TTC549 (cell line): Measurements from ENCODE around the gene RPP40.
"Not testable (repeated sequence)": the region's sequence is repeated elsewhere in the genome, so short reads cannot be mapped to it uniquely, and the experiment has no call there.

Source experiments
- FAIRE-seq: peaks from 2 replicates; lab custom pipeline; 2012; peaks lifted over from hg19 to GRCh38; lab: Jason Lieb, UNC

RPP40 gene, protein sequence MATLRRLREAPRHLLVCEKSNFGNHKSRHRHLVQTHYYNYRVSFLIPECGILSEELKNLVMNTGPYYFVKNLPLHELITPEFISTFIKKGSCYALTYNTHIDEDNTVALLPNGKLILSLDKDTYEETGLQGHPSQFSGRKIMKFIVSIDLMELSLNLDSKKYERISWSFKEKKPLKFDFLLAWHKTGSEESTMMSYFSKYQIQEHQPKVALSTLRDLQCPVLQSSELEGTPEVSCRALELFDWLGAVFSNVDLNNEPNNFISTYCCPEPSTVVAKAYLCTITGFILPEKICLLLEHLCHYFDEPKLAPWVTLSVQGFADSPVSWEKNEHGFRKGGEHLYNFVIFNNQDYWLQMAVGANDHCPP

DNA sequence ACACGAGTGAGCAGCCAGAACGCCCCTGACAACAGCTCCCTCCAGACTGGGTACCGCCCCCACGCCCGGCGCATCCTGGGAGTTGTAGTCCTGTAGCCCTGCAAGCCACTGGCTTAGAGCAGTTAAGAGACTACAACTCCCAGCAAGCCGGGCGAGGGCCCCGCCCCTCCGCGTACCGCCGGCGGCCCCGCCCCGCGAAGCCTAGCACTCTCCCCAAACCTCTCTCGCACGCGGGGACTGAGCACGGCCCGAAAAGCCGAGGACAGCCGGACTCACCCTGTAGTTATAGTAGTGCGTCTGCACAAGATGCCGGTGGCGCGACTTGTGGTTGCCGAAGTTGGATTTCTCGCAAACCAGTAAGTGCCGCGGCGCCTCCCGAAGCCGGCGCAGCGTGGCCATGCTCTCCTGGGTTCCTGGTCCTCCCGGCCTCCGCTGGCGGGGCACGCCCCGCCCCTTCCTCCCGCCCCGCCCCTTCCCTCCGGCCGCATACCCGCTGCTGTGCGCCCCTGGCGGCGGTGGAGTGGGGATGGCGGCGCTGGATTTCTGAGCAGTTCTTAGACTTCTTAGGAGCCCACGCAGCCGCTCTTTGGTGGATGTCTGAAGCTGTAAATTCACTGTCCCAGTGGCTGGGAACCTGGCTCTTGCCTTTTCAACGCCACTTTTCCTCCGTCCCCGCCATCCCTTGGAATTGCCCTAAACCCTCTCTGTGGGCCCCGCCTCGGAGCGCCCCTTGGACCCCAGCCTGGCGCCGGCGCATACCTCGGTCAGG lies at the start of gene RPP40:
TSS of gene RPP40 (minus strand) at position 434 of the 769 bp plus-strand sequence. CDS start at position 399, 35 bp downstream.
- no peak for FAIRE-seq

DNA sequence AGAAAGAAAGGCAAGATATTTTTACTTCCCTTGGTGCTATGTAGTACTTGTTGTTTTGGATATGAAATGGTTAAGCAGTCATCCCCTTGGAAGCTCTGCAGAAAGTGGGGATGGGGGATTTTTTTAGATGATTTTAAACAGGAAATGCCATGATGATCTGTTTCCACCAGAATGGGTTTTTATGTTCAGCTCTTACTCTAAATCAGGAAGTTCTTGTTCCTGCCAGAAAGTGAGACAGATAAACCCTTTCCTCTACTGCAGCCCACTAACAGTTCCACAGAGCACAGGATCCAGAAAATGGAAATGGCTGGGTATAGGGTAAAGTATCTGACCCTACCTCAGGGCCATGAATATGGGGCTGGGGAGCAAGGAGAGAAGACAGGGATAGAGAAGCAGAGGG lies 49.2 kb upstream of the RPP40 start:
- FAIRE-seq: no peak

DNA sequence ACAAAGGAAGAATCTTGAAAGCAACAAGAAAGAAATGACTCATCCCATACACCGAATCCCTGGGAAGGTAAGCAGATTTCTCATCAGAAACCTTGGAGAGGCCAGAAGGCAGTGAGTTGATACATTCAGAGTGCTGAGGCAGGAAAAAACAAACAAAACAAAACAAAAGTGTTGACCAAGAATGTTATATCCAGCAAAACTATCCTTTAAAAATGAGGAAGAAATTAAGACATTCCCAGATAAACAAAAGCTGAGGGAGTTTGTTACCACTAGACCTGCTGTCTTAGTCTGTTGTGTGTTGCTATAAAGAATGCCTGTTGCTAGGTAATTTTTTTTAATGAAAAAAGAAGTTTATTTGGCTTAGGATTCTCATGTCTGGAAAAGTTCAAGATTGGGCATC lies 47.6 kb upstream of the RPP40 start:
- FAIRE-seq: no peak

DNA sequence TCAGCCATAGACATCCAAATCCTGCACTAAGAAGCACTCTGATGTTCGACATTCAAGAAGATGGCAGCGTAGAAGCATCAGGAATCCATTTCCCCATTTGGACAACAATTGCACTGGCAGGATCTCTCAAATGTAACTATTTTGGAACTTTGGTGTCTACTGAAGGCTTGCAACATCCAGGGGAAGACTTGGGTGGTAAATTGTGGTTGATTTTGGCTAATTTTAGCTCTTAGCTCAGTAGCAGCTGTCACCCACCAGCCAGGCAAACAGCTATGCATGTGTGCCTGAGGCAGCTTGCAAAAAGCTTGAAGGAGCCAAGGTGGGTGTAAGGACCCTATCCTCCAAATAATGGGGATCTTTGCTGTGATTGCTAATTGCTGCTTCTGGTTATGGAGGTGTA lies 46.2 kb upstream of the RPP40 start:
- FAIRE-seq: no peak

DNA sequence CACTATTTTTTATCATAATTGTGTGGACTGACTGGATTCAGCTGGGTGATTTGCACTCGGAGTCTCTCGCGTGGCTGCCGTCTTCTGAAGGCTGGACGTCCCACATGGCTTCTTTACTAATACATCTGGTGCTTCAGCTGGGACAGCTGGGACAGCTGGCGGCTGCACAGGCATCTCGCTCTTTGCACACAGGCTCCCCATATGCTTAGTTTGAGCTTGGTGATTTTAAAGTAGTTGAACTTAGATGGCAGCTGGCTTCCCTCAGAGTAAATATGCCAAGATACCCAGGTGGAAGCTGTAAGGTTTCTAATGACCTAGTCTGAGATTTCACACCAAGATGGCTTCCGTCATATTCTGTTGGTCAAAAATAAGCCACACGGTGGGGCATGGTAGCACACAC lies 42.6 kb upstream of the RPP40 start:
- no peak for FAIRE-seq

DNA sequence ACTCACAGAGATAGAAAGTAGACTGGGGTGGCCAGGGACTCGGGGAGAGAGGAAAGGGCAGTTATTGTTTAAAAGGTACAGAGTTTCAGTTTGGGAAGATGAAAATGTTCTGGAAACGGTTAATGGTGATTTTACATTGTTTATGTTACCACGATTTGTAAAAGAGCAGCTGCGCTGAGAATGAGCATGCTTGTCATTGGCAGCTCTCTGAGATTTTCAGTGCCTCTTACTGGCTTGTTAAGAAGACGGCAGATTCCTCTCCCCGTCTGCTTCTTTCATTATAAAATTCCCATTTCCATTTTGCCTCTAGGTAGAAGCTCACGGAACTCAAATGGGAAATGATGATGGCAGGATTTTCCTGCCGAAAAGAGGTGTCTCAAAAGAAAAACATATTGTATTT lies 41.6 kb upstream of the RPP40 start:
- no peak for FAIRE-seq

DNA sequence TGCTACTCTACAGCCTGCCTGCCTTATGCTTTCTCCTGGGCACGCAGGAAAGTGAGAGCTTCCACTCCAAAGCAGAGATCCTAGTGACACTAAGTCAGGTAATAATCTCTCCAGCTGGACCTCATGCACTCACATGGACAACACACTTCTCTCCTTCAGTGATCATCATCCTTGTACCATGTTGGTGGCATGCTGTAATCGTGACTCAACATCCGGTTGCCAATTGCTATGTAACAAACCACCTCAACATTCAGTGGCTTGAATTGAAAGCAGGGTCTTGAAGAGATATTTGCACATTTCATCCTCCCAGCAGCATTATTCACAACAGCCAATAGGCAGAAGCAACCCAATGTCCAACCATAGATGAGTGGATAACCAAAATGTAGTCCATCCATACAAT lies 41.0 kb upstream of the RPP40 start:
- no peak for FAIRE-seq

DNA sequence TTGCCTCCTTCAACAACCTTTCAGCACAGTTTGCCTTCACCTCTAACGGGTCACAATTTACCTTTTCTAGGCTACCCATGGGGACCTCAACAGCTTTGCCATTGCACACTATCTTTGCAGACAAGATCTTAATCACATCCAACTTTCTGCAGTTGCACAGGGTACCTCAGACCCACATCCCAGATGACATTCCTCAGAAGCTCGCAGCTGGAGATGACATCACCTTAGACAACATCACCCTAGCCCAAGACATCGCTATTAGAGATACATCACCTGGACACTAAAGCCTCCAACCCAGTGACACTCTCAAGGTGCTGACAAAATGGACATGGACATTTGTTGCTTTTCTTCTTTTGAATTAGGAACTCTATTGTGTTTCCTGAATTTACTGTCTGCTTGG lies 38.6 kb upstream of the RPP40 start:
- no peak for FAIRE-seq

DNA sequence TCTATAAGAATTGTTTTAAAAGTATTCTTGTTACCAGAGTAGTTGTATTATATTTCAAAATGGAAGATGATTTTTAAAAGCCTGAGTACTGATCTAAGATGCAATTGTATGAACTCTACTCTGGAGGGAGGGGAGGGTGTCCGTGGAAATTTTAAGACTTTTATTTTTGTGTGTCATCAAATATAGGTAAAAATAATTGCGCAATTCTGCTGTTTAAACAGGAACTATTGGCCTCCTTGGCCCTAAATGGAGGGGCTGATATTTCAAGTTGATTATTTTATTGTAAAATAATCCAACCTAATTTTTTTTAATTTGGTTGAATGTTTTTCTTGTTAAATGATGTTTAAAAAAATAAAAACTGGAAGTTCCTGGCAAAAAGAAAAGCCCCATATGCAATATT lies 38.1 kb upstream of the RPP40 start:
- FAIRE-seq: no peak

DNA sequence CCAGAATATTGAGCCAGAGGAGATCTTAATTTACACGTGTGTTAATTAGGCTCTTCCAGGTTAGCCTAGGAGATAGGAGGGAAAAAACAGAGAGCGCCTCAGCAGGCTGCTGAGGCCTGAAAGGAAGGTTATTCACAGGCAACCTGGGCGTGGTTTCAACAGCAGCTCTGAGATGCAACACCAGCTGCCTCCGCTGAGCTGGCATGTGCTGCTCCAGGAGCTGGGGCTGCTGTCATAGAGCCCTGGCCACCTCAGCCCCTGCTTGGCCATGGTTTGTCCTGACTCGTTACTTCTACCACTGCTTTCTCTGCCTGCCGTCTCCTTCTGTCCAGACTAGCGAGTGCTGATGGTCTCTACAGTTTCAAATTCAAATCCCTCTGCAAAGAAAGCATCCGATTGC lies 32.4 kb upstream of the RPP40 start:
- FAIRE-seq: no peak

DNA sequence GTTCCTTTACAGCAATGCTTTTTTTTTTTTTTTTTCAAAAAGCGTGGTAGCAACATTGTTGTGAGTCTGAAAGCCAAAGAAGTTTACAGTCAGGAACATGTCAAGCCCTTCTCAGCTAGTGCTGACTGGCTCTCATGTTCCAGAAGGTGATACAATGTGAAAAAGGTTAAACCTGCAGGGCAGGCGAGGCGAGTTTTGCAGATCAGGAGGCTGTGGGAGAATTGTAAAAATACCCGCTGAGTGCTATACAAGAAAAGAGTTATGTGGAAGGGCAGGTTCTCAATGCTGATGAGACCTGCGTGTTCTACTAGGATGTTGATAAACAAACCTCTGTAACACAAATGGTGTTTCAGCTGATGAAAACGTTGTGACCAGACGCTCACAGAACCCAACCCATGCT lies 30.9 kb upstream of the RPP40 start:
- no peak for FAIRE-seq

DNA sequence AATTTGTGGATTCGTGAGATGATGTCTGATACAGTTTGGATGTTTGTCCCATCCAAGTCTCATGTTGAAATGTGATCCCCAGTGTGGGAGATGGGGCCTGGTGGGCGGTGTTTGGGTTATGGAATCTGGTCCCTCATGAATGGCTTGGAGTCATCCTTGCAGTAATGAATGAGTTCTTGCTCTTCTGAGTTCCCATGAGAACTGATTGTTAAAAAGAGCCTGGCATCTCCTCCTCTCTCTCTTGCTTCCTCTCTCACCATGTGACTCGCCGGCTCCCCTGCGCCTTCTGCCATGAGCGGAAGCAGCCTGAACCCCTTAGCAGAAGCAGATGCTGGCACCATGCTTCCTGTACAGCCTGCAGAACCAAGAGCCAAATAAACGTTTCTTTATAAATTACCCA lies 30.5 kb upstream of the RPP40 start:
- FAIRE-seq: no peak

DNA sequence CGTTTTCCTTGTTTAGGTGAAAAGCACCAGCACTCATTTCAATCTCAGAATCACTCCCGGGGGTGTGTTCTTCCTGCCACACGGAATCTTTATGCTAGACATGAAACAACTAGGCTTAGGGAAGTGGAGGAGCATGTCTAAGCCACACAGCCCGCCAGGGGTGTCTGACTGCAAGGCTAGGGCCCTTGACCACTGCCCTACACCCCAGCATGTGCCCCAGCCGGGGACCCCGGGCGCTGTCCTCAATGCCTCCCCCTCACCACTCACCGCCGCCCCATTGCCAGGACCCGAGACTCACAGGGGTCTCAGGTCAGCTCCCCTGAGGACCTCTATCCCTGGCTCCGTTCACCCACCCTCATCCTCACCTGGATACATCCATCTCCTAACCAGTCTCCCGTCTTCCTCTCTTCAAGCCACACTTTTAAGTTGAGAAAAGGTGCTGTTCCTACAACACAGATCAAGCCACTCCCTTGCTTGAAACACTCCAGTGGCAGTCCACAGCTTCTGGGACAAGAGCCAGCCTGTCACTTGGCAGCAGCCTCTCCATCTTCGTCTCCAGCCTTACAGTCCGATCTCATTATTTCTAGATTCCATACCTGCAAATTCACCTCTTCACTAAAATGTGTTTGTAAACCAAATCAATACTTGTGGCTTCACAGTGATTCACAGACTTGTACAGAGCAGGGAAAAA lies 29.5 kb upstream of the RPP40 start:
- FAIRE-seq: not testable (repeated sequence)

DNA sequence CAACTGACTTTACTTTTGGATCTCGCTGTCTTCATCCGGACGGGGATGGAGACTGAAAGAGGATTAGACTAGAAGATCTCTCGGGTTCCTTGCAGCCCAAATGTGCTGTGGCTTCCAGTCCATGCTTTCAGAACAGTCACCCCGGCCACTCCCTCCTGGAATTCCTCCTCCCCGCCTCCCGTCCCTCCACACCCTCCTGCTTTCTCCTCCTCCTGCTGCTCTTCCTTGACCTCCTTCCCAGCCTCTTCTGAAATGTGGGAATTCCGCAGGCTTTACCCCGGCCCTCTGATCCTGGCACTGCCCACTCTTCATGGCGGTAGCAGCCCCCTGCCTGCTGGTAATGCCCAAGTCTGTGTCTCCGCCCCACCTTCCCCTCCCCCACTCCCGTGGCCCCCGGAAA lies 28.9 kb upstream of the RPP40 start:
- not testable (repeated sequence) for FAIRE-seq

DNA sequence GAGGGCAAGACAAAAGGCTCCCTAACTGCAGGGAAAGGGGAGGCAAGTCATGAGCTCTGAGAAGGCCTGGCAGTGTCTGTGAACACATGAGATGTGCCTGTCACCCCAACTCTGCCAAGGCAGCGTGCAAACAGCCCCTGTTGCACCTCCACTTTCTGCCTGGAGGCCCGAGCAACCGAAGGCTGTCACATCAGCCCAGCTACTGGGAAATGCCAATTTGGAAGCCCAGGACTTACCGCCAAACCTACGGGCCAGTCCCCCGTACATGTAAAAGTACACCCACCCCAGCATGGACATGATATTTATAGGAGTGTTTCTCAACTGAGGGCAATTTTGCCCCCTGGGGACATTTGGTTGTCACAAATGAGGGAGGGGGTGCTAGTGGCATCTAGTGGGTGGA lies 27.3 kb upstream of the RPP40 start:
- FAIRE-seq: no peak

DNA sequence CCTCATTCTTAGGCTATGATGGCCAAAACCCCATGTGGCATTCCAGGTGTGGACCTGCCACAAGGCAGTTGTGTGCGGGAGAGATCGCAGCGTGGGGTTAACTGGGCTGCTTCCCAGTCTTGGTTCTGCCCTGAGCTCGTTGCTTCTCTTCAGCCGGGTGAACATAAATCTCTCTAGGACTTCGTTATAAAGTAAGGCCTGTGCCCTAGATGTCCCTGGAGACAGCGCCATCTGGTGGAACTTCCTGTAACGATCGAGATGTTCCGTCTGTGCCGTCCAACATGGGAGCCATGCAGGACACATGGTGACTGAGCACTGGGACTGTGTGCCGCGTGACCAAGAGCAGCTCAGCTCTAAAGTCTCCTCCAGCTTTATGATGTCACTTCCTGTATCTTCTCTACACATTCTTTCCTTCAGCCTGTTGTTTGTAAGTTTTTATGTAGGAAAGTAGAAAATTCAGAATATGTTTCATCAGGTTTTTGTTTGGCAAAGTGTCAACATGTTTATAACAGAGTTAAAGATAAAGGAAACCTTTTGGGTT lies 26.8 kb upstream of the RPP40 start:
- FAIRE-seq: no peak

DNA sequence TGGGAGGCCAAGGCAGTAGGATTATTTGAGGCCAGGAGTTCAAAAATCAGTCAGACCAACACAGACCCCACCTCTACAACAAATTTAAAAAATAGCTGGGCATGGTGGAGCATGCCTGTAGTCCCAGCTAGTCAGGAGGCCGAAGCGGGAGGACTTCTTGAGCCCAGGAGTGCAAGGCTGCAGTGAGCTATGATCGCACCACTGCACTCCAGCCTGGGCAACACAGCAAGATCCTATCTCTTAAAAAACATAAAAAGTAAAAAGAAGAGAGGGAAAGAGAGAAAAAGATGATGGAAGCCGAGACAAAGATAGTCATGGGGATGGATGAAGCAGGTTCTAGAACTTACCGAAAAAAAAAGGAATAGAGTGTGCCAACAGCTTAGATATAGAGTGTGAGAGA lies 25.8 kb upstream of the RPP40 start:
- no peak for FAIRE-seq

DNA sequence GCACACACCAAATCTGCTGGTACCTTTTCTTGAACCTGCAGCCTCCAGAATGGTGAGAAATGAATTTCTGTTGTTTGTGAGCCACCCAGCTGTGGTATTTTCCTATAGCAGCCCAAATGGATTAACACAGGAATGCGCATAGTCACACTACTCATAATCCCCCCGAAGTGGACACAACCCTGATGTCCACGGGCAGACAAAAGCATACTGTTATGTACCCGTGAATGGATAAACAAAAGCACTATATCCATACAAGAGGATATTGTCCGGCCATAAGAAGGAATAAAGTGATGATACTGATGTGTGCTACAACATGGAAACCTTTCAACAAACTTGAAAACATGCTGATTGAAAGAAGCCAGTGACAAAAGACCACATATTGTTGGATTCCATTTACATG lies 25.1 kb upstream of the RPP40 start:
- FAIRE-seq: no peak

DNA sequence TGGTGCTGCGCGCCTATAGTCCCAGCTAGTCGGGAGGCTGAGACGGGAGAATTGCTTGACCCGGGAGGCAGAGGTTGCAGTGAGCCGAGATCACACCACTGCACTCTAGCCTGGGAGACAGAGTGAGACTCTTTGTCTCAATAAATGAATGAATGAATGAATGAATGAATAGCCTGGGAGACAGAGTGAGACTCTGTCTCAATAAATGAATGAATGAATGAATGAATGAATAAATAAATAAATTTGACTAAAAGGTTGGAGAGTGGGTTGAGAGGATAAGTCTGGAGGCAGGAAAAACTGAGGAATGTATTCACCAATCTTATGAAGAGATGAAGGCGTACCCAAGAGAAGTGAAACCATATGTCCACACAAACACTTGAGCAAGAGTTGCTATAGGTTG lies 24.5 kb upstream of the RPP40 start:
- no peak for FAIRE-seq

DNA sequence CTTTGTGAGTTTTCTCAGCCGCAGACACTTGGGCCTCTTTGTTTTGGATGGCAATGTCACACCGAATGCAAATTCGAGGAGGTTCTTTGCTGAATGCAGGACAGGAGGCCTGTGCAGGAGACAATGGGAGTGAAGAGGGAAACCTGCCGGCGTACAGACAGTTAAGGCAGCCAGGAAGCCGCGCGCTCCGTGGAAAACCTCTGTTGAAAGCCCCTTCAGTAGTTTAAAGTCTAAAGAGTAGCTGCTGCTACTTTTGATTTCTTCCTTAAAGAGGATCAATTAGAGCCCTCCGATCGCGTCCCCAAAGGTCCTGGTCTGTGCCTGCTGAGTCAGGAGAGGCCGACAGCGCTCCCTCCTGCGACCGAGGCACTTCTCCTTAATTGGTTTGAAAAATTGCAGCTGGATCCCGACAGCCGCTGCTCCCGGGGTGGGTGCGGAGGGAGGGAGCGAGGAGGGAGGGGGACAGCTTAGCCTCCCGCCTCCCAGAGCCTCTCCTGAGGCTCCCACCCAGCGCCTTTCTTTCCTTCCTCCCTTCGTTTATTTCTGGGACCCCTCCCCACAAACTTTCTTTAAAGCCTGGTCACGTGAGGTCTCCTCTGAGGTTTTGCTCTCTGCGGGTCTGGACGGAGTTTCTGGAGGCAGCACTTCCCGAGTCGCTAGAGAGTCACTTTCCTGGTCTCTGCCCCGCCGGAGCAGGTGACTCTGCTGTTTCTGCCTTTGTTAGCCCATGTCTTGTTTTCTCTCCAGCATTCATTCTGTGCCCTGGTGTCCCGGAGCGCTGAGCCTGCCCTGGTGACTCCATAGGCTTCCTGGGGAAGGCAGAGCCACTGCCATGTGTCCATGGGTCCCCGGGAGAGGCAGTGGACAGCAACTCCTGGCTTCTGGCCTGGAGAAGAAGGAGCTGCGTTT lies 22.3 kb upstream of the RPP40 start:
- no peak for FAIRE-seq

DNA sequence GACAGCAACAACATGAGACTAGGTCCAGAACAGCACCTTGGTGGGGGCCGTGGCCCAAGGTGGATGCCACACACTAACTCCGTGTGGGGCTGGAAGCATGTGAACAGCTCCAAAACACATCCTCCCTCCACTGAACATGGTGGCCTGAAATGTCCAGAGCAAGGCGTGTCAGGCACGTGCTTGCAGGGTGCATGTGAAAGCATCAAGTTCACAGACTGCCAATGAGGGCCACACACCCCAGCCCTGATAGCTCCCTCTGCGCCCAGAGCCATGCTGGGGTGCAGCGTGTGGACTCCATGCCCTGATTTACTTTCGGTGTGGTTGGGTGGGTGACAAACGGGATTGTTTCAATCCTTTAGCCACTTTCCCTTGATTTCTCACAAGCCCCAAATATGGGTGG lies 20.1 kb upstream of the RPP40 start:
- FAIRE-seq: no peak

DNA sequence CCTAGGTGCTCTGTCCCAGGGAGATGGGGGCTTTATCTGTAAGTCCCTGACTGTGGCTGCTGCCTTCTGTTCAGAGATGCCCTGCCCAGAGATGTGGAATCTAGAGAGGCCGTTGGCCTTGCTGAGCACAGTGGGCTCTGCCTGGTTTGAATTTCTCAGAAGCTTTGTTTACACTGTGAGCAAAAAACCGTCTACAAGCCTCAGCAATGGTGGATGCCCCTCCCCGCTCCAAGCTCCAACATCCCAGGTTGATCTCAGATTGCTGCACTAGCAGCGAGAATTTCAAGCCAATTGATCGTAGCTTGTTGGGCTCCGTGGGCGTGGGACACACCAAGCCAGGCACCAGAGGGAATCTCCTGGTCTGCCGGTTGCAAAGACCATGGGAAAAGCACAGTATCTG lies 16.3 kb upstream of the RPP40 start:
- no peak for FAIRE-seq
